ENCODE results near the gene KIF7. TPM values are rescaled to one million over a fixed set of nuclear protein-coding genes. Genes with fewer than 3 reads are reported as not detected.

KIF7 gene
- total and polyA plus RNA-seq, 2 of the 8 experiments (the other 6 are each of a cell fraction or from before 2014, with no cell fraction given) = 4.9 to 14.0 TPM

GRCh38 chr15:89666858-89667705 lies 11.8 kb upstream of the KIF7 start:
- no peak overlapping the region for H2AFZ ChIP-seq (ENCODE audit: low read length)
- DNase-seq (ENCODE audit: low read depth in 1 of 2, low spot score in 2 of 2) = no peak
- no peak overlapping the region for H2AK5ac ChIP-seq (ENCODE audit: low read depth, low read length)
- H2BK20ac ChIP-seq (ENCODE audit: low read length) = no peak overlapping the region
- no peaks in the 10 kb centered on the region for H3K79me2 ChIP-seq (ENCODE audit: control insufficient read depth in 1 of 2, insufficient read depth in 2 of 2, low read length in 2 of 2)
- no peak overlapping the region for H2BK12ac ChIP-seq (ENCODE audit: low read depth, low read length)
- no peak overlapping the region for H4K5ac ChIP-seq (ENCODE audit: insufficient read length, low read depth, low read length)
- H3K4me2 ChIP-seq (ENCODE audit: insufficient read depth in 1 of 2, low read depth in 2 of 2, low read length in 2 of 2) = no peak overlapping the region; a peak in 1 of 4 replicates
- H3K56ac ChIP-seq (replicated peaks; ENCODE audit: insufficient read length, low read depth, low read length) = no peak overlapping the region
- no peak overlapping the region for H3K9ac ChIP-seq (replicated peaks in 1 of 4; ENCODE audit: extremely low read depth in 1 of 4, low read depth in 3 of 4, low read length in 3 of 4)
- WGBS, 2 experiments (ENCODE audit: extremely low coverage in 1 of 2, insufficient coverage in 1 of 2, insufficient read length in 1 of 2, insufficient replicate concordance in 2 of 2, low coverage in 1 of 2, low lambda C conversion rate in 2 of 2, missing lambda C conversion rate in 1 of 2) = 80% methylated on average over 10 of the region's 13 CpGs; no CpG with 5 or more reads in 1 of the 2 experiments
- no peak overlapping the region for H4K91ac ChIP-seq (replicated peaks; ENCODE audit: insufficient read length, low read length)
- no peaks in the 10 kb centered on the region for H4K20me1 ChIP-seq (replicated peaks in 1 of 2; ENCODE audit: control insufficient read depth in 1 of 2, insufficient read depth in 2 of 2, low read length in 2 of 2)
- POLR2A ChIA-PET (ENCODE audit: partially characterized antibody) = interaction anchor here (1.1 kb wide), 1 partner anchor 19 kb away, joined by 3 read pairs; no protein-coding TSS in a partner anchor
- no peak overlapping the region for H2BK120ac ChIP-seq (replicated peaks; ENCODE audit: low read depth, low read length)
- peaks cover 0 to 11% (median 7%) of the 10 kb centered on the region in 4 experiments; a peak in 6 of 7 replicates for H3K4me1 ChIP-seq (replicated peaks in 1 of 4; ENCODE audit: control insufficient read depth in 3 of 4, insufficient read depth in 4 of 4, low read length in 3 of 4)
- no peaks in the 10 kb centered on the region; the same call in 1 of the 2 replicates for H3K23me2 ChIP-seq (ENCODE audit: low read depth, low read length)
- no peak overlapping the region for H2BK15ac ChIP-seq (ENCODE audit: low read length)
- no peaks in the 10 kb centered on the region for H3K9me3 ChIP-seq (ENCODE audit: insufficient read depth in 2 of 2, low read depth in 1 of 2, low read length in 1 of 2)
- CTCF ChIA-PET (ENCODE audit: partially characterized antibody) = interaction anchor here (1.2 kb wide), 1 partner anchor 208 kb away, joined by 3 read pairs; no protein-coding TSS in a partner anchor
- no peak overlapping the region for H3K4me3 ChIP-seq (ENCODE audit: extremely low read depth in 1 of 4, insufficient read depth in 2 of 4, low read depth in 3 of 4, low read length in 4 of 4)
- H3K27ac ChIP-seq (ENCODE audit: low read depth, low read length) = no peak overlapping the region
- no peaks in the 10 kb centered on the region for H3K79me1 ChIP-seq (ENCODE audit: low read depth, low read length)
- no peaks in the 10 kb centered on the region for H3K36me3 ChIP-seq (ENCODE audit: control insufficient read depth in 2 of 4, insufficient read depth in 4 of 4, low read length in 3 of 4)
- no peak overlapping the region for H4K8ac ChIP-seq (ENCODE audit: extremely low read depth, insufficient read depth, low read length)
- H3K18ac ChIP-seq (ENCODE audit: extremely low read depth, low read length) = no peak overlapping the region
- no peak overlapping the region for H3K23ac ChIP-seq (ENCODE audit: insufficient read length)
- no peak overlapping the region for H2BK5ac ChIP-seq (ENCODE audit: low read depth, low read length)
- no peak overlapping the region for H3K14ac ChIP-seq (ENCODE audit: insufficient read length)
- no peak overlapping the region for H3K4ac ChIP-seq (replicated peaks; ENCODE audit: insufficient read length, low read depth, low read length)
- no peak for FAIRE-seq
- peaks cover 0 to 20% (median 12%) of the 10 kb centered on the region in 4 experiments; a peak in 5 of 7 replicates for H3K27me3 ChIP-seq (replicated peaks in 1 of 4; ENCODE audit: control insufficient read depth in 3 of 4, extremely low read depth in 1 of 4, insufficient read depth in 3 of 4, low read length in 3 of 4)
- no peak for TF ChIP-seq POLR2A (IDR thresholded peaks at IDR 0.05; ENCODE audit: control extremely low read depth in 1 of 2, low read depth in 2 of 2, low read length in 2 of 2)
- no peak for TF ChIP-seq PHF8 (conservative IDR thresholded peaks at IDR 0.05; ENCODE audit: low read depth, low read length)
- TF ChIP-seq BCL11A (IDR thresholded peaks at IDR 0.05; ENCODE audit: low read depth in 2 of 2, low read length in 2 of 2) = no peak
